Skin epidermis (tissue), 12 donors: ENCODE results near the gene COQ4.
"Not testable (repeated sequence)": the region's sequence is repeated elsewhere in the genome, so short reads cannot be mapped to it uniquely, and the experiment has no call there.

Experiments used
- H3K27ac ChIP-seq, 21 experiments: fragments of 200-600 bp; sonication (generic) in 11 of 21; one replicate each; pipeline ENCODE4 v1.5.0; 2020; ENCODE audit warnings: mild to moderate bottlenecking in 3 of 21, inconsistent platforms in 2 of 21, moderate library complexity in 2 of 21
- H3K4me3 ChIP-seq, 7 experiments: fragments of 200-600 bp; sonication (generic) in 2 of 7; one replicate each; pipeline ENCODE4 v1.5.0; 2020; ENCODE audit warnings: inconsistent platforms in 2 of 7, mild to moderate bottlenecking in 2 of 7, moderate library complexity in 1 of 7

The COQ4 gene

GRCh38 chr9:128338852-128339614 lies 16.4 kb downstream of the COQ4 start:
- not testable (repeated sequence) for H3K27ac ChIP-seq, H3K4me3 ChIP-seq

- peak within 1 kb of the TSS; percentile 55 to 92 (median 79) for H3K4me3 ChIP-seq
- H3K27ac ChIP-seq = peak within 1 kb of the TSS; percentile 19 to 93 (median 86)
Observed at GRCh38 chr9:128339761-128340690, 17.4 kb downstream of the COQ4 start, which contains the start of gene SLC27A4. Gene SLC27A4 (plus strand): TSS chr9:128340527. CDS start chr9:128343133, 2,606 bp downstream.

- peak overlapping the region; percentile 55 to 92 (median 79) for H3K4me3 ChIP-seq
- H3K27ac ChIP-seq = peak overlapping the region; percentile 19 to 93 (median 86)
Observed at GRCh38 chr9:128340691-128341434, 18.2 kb downstream of the COQ4 start.

- peak overlapping the region in 18 of 21 experiments; percentile 66 to 93 (median 86) for H3K27ac ChIP-seq
- H3K4me3 ChIP-seq = peak overlapping the region; percentile 55 to 92 (median 79)
Observed at GRCh38 chr9:128341435-128341849, 18.8 kb downstream of the COQ4 start.

GRCh38 chr9:128342971-128343680 lies 20.5 kb downstream of the COQ4 start:
- no peak overlapping the region for H3K27ac ChIP-seq
- no peak overlapping the region for H3K4me3 ChIP-seq

GRCh38 chr9:128343855-128344254 lies 21.2 kb downstream of the COQ4 start:
- no peak overlapping the region for H3K4me3 ChIP-seq

GRCh38 chr9:128344931-128345605 lies 22.4 kb downstream of the COQ4 start:
- Histone ChIP-seq H3K27ac (no peak overlapping the region), H3K4me3 (no peak overlapping the region)

More at GRCh38 chr9:128343855-128344254, 21.2 kb downstream of the COQ4 start:
- no peak overlapping the region for H3K27ac ChIP-seq

- no peak overlapping the region for H3K4me3 ChIP-seq
- no peak overlapping the region for H3K27ac ChIP-seq
Observed at GRCh38 chr9:128349125-128349524, 26.5 kb downstream of the COQ4 start.

- Histone ChIP-seq H3K27ac (no peak overlapping the region), H3K4me3 (no peak overlapping the region)
Observed at GRCh38 chr9:128349772-128350171, 27.1 kb downstream of the COQ4 start.

GRCh38 chr9:128355451-128355850 lies 32.8 kb downstream of the COQ4 start:
- Histone ChIP-seq H3K27ac (no peak overlapping the region), H3K4me3 (no peak overlapping the region)

- Histone ChIP-seq H3K4me3 (no peak overlapping the region), H3K27ac (no peak overlapping the region)
Observed at GRCh38 chr9:128358090-128358489, 35.5 kb downstream of the COQ4 start.

- H3K27ac ChIP-seq = no peak overlapping the region
- H3K4me3 ChIP-seq = no peak overlapping the region
Observed at GRCh38 chr9:128358861-128359260, 36.2 kb downstream of the COQ4 start.

GRCh38 chr9:128360826-128361225 lies 38.2 kb downstream of the COQ4 start:
- Histone ChIP-seq H3K4me3 (no peak overlapping the region), H3K27ac (peak overlapping the region in 6 of 21 experiments; percentile 8 to 69 (median 46))

- Histone ChIP-seq H3K27ac (peak overlapping the region in 16 of 21 experiments; percentile 13 to 75 (median 57)), H3K4me3 (peak overlapping the region in 5 of 7 experiments; percentile 6 to 36 (median 17))
Observed at GRCh38 chr9:128361296-128361985, 38.8 kb downstream of the COQ4 start.

- H3K27ac ChIP-seq = peak overlapping the region in 19 of 21 experiments; percentile 13 to 75 (median 52)
- peak overlapping the region in 6 of 7 experiments; percentile 6 to 36 (median 22) for H3K4me3 ChIP-seq
Observed at GRCh38 chr9:128361986-128362646, 39.5 kb downstream of the COQ4 start.

- peak overlapping the region in 2 of 21 experiments; percentile 39 to 44 for H3K27ac ChIP-seq
- H3K4me3 ChIP-seq = no peak overlapping the region
Observed at GRCh38 chr9:128362774-128363173, 40.1 kb downstream of the COQ4 start.

GRCh38 chr9:128365525-128365924 lies 42.9 kb downstream of the COQ4 start:
- Histone ChIP-seq H3K27ac (peak overlapping the region in 8 of 21 experiments; percentile 8 to 81 (median 68)), H3K4me3 (peak overlapping the region in 2 of 7 experiments; percentile 26 to 44)
